Keratinocyte (primary cell): ENCODE measurements around the gene TMEM183A. TPM values are rescaled to one million over a fixed set of nuclear protein-coding genes. Genes with fewer than 3 reads are reported as not detected.

Source experiments
- DNase-seq: peaks from one replicate; pipeline ENCODE4 v3.0.0-alpha.2; 2011; ENCODE audit warnings: low read depth, missing footprints, low spot score
- FAIRE-seq: peaks from 2 replicates; lab custom pipeline; 2011; peaks lifted over from hg19 to GRCh38; lab: Jason Lieb, UNC
- H2AFZ ChIP-seq: 2 replicates; pipeline ENCODE4 v1.6.0; 2012; ENCODE audit warnings: low read length, control low read depth, inconsistent platforms; ENCODE audit not compliant: control insufficient read depth
- H3K27ac ChIP-seq: 2 replicates; pipeline ENCODE4 v1.5.1; 2011; ENCODE audit warnings: low read length; ENCODE audit not compliant: control insufficient read depth, insufficient read depth
- H3K27me3 ChIP-seq: 3 replicates; pipeline ENCODE4 v1.6.0; 2011; ENCODE audit warnings: low read length; ENCODE audit not compliant: control insufficient read depth, insufficient read depth; ENCODE audit errors: extremely low read depth
- H3K36me3 ChIP-seq, 2 experiments: 2 replicates in 1 of 2; 3 replicates in 1 of 2; pipeline ENCODE4 v1.5.1; 2011; ENCODE audit warnings: low read length in 2 of 2, mild to moderate bottlenecking in 1 of 2; ENCODE audit not compliant: control insufficient read depth in 2 of 2, insufficient read depth in 2 of 2; ENCODE audit errors: extremely low read depth in 1 of 2
- H3K4me1 ChIP-seq: 3 replicates; pipeline ENCODE4 v1.5.1; 2011; ENCODE audit warnings: low read length; ENCODE audit not compliant: control insufficient read depth, insufficient read depth; ENCODE audit errors: extremely low read depth
- H3K4me2 ChIP-seq: 3 replicates; pipeline ENCODE4 v1.6.0; 2011; ENCODE audit warnings: low read depth, low read length; ENCODE audit not compliant: control insufficient read depth, insufficient read depth; ENCODE audit errors: extremely low read depth
- H3K4me3 ChIP-seq, 3 experiments: fragments of 200-600 bp in 1 of 3; sonication (generic) in 1 of 3; 2 replicates in 2 of 3; 3 replicates in 1 of 3; pipeline ENCODE4 v1.5.1; 2011 to 2016; ENCODE audit warnings: low read length in 3 of 3, mild to moderate bottlenecking in 3 of 3, control low read depth in 2 of 3, inconsistent platforms in 1 of 3, low read depth in 1 of 3, mixed read lengths in 1 of 3, mixed run types in 1 of 3, moderate library complexity in 1 of 3; ENCODE audit not compliant: control insufficient read depth in 2 of 3, insufficient read depth in 2 of 3; ENCODE audit errors: extremely low read depth in 1 of 3
- H3K79me2 ChIP-seq: 2 replicates; pipeline ENCODE4 v1.6.0; 2012; ENCODE audit warnings: low read length; ENCODE audit not compliant: control insufficient read depth, insufficient read depth
- H3K9ac ChIP-seq: 3 replicates; pipeline ENCODE4 v1.6.0; 2011; ENCODE audit warnings: low read length; ENCODE audit not compliant: control insufficient read depth, insufficient read depth; ENCODE audit errors: extremely low read depth
- H3K9me1 ChIP-seq: 3 replicates; pipeline ENCODE4 v1.6.0; 2011; ENCODE audit warnings: low read length; ENCODE audit not compliant: control insufficient read depth, insufficient read depth; ENCODE audit errors: extremely low read depth
- H3K9me3 ChIP-seq: 2 replicates; pipeline ENCODE4 v1.5.1; 2012; ENCODE audit warnings: low read depth, low read length; ENCODE audit not compliant: control insufficient read depth
- H4K20me1 ChIP-seq: 3 replicates; pipeline ENCODE4 v1.6.0; 2011; ENCODE audit warnings: low read length; ENCODE audit not compliant: control insufficient read depth, insufficient read depth; ENCODE audit errors: extremely low read depth
- CTCF ChIP-seq, 3 experiments: IDR thresholded peaks in 1 of 3; conservative IDR thresholded peaks in 1 of 3; optimal IDR thresholded peaks in 1 of 3; 2 replicates in 2 of 3; 3 replicates in 1 of 3; pipeline versions ENCODE3 to v1.5.1; 2011; ENCODE audit warnings: low read length in 3 of 3, mild to moderate bottlenecking in 3 of 3, moderate library complexity in 2 of 3, control low read depth in 1 of 3, inconsistent platforms in 1 of 3; ENCODE audit not compliant: insufficient read depth in 2 of 3; ENCODE audit errors: extremely low read depth in 1 of 3
- EZH2 ChIP-seq: IDR thresholded peaks from one replicate; pipeline ENCODE4 v1.6.1; 2012; ENCODE audit warnings: inconsistent platforms, mild to moderate bottlenecking, low read length, moderate library complexity
- dilution Hi-C: fragments of 300-500 bp; cut with MboI; formaldehyde crosslinking; loops from one replicate; pipeline ENCODE4 v1.7.0; 2020; ENCODE audit warnings: low sequenced_read_pairs; ENCODE audit not compliant: extremely low pct_ligation_motif_present
- polyA plus RNA-seq, 5 experiments: library from polyadenylated mRNA; depleted of rRNA in 3 of 5; stranded (reverse) in 3 of 5; stranded (forward) in 1 of 5; unstranded in 1 of 5; fragments of >200 nt; gene quantifications; 1 replicate in 1 of 5; 2 replicates in 3 of 5; 3 replicates in 1 of 5; pipeline versions ENCODE4 v1.2.1 to v1.2.3, GENCODE V29; 2011 to 2012; ENCODE audit warnings: missing spikeins in 2 of 5, low read depth in 1 of 5, low replicate concordance in 1 of 5

TMEM183A gene
- polyA plus RNA-seq, 1 donor (not counting 4 experiments of a cell fraction or from before 2014, with no cell fraction given): 88.2 TPM

- Histone ChIP-seq H3K9me1 (no peaks in the 10 kb centered on the region), H4K20me1 (peaks cover 1% of the 10 kb centered on the region), H3K4me1 (no peaks in the 10 kb centered on the region), H3K9ac (no peak overlapping the region), H3K9me3 (no peaks in the 10 kb centered on the region), H3K36me3 (peaks cover 0 to 1% of the 10 kb centered on the region in 2 experiments), H3K4me3 (no peak overlapping the region), H3K27me3 (peaks cover 20% of the 10 kb centered on the region), H3K79me2 (no peaks in the 10 kb centered on the region), H2AFZ (no peak overlapping the region), H3K27ac (no peak overlapping the region), H3K4me2 (no peak overlapping the region)
- FAIRE-seq: no peak
- no peak for DNase-seq
- TF ChIP-seq CTCF (optimal IDR thresholded peaks at IDR 0.05 in 1 of 3, IDR thresholded peaks at IDR 0.05 in 1 of 3, conservative IDR thresholded peaks at IDR 0.05 in 1 of 3; ENCODE audit: extremely low read depth in 1 of 3, insufficient read depth in 2 of 3, low read length in 3 of 3): no peak
- no peak for TF ChIP-seq EZH2
- dilution Hi-C loops: no loop called here
Observed at GRCh38 chr1:203054184-203054583, 47.0 kb downstream of the TMEM183A start.

- no peaks in the 10 kb centered on the region for H3K9me1 ChIP-seq
- H4K20me1 ChIP-seq: no peaks in the 10 kb centered on the region
- FAIRE-seq (no peak), DNase-seq (no peak)
- no peaks in the 10 kb centered on the region for H3K9me3 ChIP-seq
- H3K4me1 ChIP-seq: no peaks in the 10 kb centered on the region
- no peak overlapping the region for H3K4me2 ChIP-seq
- H3K79me2 ChIP-seq: no peaks in the 10 kb centered on the region
- no peak overlapping the region for H2AFZ ChIP-seq
- peaks cover 0 to 1% of the 10 kb centered on the region in 2 experiments for H3K36me3 ChIP-seq
- H3K27ac ChIP-seq: no peak overlapping the region
- no peak for TF ChIP-seq CTCF (optimal IDR thresholded peaks at IDR 0.05 in 1 of 3, IDR thresholded peaks at IDR 0.05 in 1 of 3, conservative IDR thresholded peaks at IDR 0.05 in 1 of 3; ENCODE audit: extremely low read depth in 1 of 3, insufficient read depth in 2 of 3, low read length in 3 of 3)
- TF ChIP-seq EZH2: no peak
- no peak overlapping the region for H3K9ac ChIP-seq
- H3K4me3 ChIP-seq: no peak overlapping the region
- dilution Hi-C loops: no loop called here
- peaks cover 23% of the 10 kb centered on the region for H3K27me3 ChIP-seq
Observed at GRCh38 chr1:203054642-203055041, 47.5 kb downstream of the TMEM183A start.
